ENCODE data around the gene TTC21A. TPM values are rescaled to one million over a fixed set of nuclear protein-coding genes. Genes with fewer than 3 reads are reported as not detected.

The TTC21A gene
- polyA plus RNA-seq, 1 donor (not counting 4 experiments of a cell fraction or from before 2014, with no cell fraction given), result 1.3 TPM

- Histone ChIP-seq H3K9ac (ENCODE audit: control insufficient read depth, extremely low read depth, insufficient read depth, low read length) (no peak overlapping the region), H3K4me1 (ENCODE audit: control insufficient read depth, extremely low read depth, insufficient read depth, low read length) (peaks cover 75% of the 10 kb centered on the region), H3K4me2 (ENCODE audit: control insufficient read depth, extremely low read depth, insufficient read depth, low read depth, low read length) (no peak overlapping the region), H4K20me1 (ENCODE audit: control insufficient read depth, extremely low read depth, insufficient read depth, low read length) (peaks cover 6% of the 10 kb centered on the region), H3K27me3 (ENCODE audit: control insufficient read depth, extremely low read depth, insufficient read depth, low read length) (no peaks in the 10 kb centered on the region), H2AFZ (ENCODE audit: control insufficient read depth, low read length) (no peak overlapping the region), H3K36me3 (ENCODE audit: control insufficient read depth in 2 of 2, extremely low read depth in 1 of 2, insufficient read depth in 2 of 2, low read length in 2 of 2) (peaks cover 5 to 7% of the 10 kb centered on the region in 2 experiments), H3K27ac (ENCODE audit: control insufficient read depth, insufficient read depth, low read length) (no peak overlapping the region), H3K4me3 (ENCODE audit: control insufficient read depth in 2 of 3, extremely low read depth in 1 of 3, insufficient read depth in 2 of 3, low read depth in 1 of 3, low read length in 3 of 3) (no peak overlapping the region), H3K9me1 (ENCODE audit: control insufficient read depth, extremely low read depth, insufficient read depth, low read length) (peaks cover 6% of the 10 kb centered on the region), H3K9me3 (ENCODE audit: control insufficient read depth, low read depth, low read length) (no peaks in the 10 kb centered on the region), H3K79me2 (ENCODE audit: control insufficient read depth, insufficient read depth, low read length) (peaks cover 36% of the 10 kb centered on the region)
- TF ChIP-seq EZH2 (IDR thresholded peaks at IDR 0.05; ENCODE audit: low read length) (no peak), CTCF (optimal IDR thresholded peaks at IDR 0.05 in 1 of 3, IDR thresholded peaks at IDR 0.05 in 1 of 3, conservative IDR thresholded peaks at IDR 0.05 in 1 of 3; ENCODE audit: extremely low read depth in 1 of 3, insufficient read depth in 2 of 3, low read length in 3 of 3) (no peak)
- FAIRE-seq (no peak), DNase-seq (ENCODE audit: low read depth, low spot score) (no peak)
- dilution Hi-C loops (cut with MboI; ENCODE audit: extremely low pct_ligation_motif_present, low sequenced_read_pairs), result no loop called here
Observed at GRCh38 chr3:39149059-39149455, 41.6 kb downstream of the TTC21A start.

GRCh38 chr3:39149498-39150147 is 42.1 kb downstream of the TTC21A start:
- H3K4me3 ChIP-seq (ENCODE audit: control insufficient read depth in 2 of 3, extremely low read depth in 1 of 3, insufficient read depth in 2 of 3, low read depth in 1 of 3, low read length in 3 of 3), result no peak overlapping the region
- no peak overlapping the region for H3K27ac ChIP-seq (ENCODE audit: control insufficient read depth, insufficient read depth, low read length)
- peaks cover 36% of the 10 kb centered on the region for H3K79me2 ChIP-seq (ENCODE audit: control insufficient read depth, insufficient read depth, low read length)
- dilution Hi-C loops (cut with MboI; ENCODE audit: extremely low pct_ligation_motif_present, low sequenced_read_pairs), result no loop called here
- H2AFZ ChIP-seq (ENCODE audit: control insufficient read depth, low read length), result no peak overlapping the region
- H3K9ac ChIP-seq (ENCODE audit: control insufficient read depth, extremely low read depth, insufficient read depth, low read length), result no peak overlapping the region
- DNase-seq (ENCODE audit: low read depth, low spot score) (no peak), FAIRE-seq (no peak)
- TF ChIP-seq EZH2 (IDR thresholded peaks at IDR 0.05; ENCODE audit: low read length), result no peak
- no peak for TF ChIP-seq CTCF (optimal IDR thresholded peaks at IDR 0.05 in 1 of 3, IDR thresholded peaks at IDR 0.05 in 1 of 3, conservative IDR thresholded peaks at IDR 0.05 in 1 of 3; ENCODE audit: extremely low read depth in 1 of 3, insufficient read depth in 2 of 3, low read length in 3 of 3)
- H3K36me3 ChIP-seq (ENCODE audit: control insufficient read depth in 2 of 2, extremely low read depth in 1 of 2, insufficient read depth in 2 of 2, low read length in 2 of 2), result peaks cover under 1 to 5% of the 10 kb centered on the region in 2 experiments
- H3K9me3 ChIP-seq (ENCODE audit: control insufficient read depth, low read depth, low read length), result no peaks in the 10 kb centered on the region
- peaks cover 6% of the 10 kb centered on the region for H4K20me1 ChIP-seq (ENCODE audit: control insufficient read depth, extremely low read depth, insufficient read depth, low read length)
- H3K9me1 ChIP-seq (ENCODE audit: control insufficient read depth, extremely low read depth, insufficient read depth, low read length), result peaks cover 6% of the 10 kb centered on the region
- H3K4me1 ChIP-seq (ENCODE audit: control insufficient read depth, extremely low read depth, insufficient read depth, low read length), result peaks cover 72% of the 10 kb centered on the region
- no peaks in the 10 kb centered on the region for H3K27me3 ChIP-seq (ENCODE audit: control insufficient read depth, extremely low read depth, insufficient read depth, low read length)
- peak overlapping the region; percentile 96 for H3K4me2 ChIP-seq (ENCODE audit: control insufficient read depth, extremely low read depth, insufficient read depth, low read depth, low read length)
